ENCODE measurements around the gene APOH. TPM values are rescaled to one million over a fixed set of nuclear protein-coding genes. Genes with fewer than 3 reads are reported as not detected.

The APOH gene
- total RNA-seq, 1 donor from 2014 or later: not detected

- DNase-seq: no peak
Observed at GRCh38 chr17:66192378-66192687, 36.9 kb downstream of the APOH start.

DNA sequence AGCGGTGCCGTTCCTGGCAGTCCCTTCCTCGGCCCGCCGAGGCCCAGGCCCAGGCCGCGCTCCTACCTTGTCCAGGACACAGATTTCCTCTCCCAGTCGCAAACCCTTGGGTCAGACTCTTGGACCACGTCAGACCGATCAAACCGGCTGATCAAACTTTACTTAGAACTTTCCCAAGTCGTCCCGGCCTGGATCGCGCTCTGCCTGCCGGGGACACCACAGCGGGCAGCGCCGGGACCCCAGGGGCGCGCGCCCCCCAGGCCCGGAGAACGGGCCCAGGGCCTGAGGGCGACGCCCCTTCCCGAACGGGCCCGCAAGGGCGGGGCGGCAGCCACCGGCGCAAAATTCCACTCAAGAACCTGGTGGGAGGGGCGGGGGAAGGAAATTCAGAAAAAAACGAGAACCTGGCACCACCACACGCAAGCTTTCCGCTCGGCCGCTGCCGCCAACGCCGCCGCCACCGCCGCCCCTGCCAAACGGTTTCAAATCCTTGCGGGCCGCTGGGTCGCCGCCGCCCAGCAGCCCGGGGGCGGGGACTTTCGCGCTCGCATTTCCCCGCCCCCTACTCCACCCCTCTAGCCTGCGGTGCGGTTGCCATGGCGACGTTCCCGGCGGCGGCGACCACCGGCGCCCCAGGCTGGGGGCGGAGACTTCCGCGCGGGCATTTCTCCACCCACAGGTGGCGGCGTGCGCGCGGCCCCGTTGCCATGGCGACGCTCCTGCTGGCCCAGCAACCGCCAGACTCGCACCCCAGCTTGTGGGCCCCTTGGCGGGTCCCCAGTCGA, 37.4 kb downstream of the APOH start, which contains the start of gene CEP112:
CEP112 (minus strand) TSS at position 541 of the 785 bp plus-strand sequence.
- DNase-seq: peak; percentile 53

DNA sequence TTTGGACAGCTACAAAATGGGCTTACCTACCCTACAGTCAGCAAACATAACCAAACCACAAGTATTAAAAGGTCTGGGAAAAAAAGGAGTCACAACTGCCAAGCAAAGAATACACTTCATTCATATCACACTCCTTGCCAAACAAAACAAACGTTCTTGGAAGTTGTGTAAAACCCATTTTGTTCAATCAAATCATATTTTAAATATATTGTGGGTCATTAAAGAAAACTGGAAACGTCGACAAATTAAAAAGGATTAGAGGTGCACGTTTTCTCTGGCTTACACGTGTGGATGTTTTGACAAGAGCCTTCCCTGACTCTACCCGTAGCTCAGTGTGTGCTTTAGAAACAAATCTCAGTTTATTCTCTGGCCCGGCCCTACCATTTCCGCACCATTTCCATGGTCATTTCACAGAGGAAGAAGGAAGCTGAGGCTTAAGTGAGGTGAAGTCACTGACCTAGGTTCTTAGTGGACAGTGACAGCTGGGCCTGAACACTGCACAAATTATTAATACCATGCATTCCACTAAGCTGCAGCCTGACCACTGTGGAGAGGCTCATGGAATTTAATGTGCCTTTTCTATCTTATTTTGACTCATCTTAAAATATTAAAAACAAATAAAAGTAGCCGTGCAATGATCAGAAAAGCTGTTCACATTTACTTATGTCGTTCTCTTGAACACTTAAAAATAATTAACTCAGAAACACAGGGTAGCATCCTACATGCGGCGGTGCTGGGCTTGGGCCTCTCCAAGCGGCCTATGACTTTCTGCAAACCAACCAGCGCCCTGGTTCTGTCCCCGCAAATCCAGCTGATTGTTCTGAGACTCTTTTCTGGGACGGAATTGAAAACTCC, 38.2 kb downstream of the APOH start:
- DNase-seq: no peak

- no peak for DNase-seq
Observed at GRCh38 chr17:66187718-66188117, 41.5 kb downstream of the APOH start.

DNA sequence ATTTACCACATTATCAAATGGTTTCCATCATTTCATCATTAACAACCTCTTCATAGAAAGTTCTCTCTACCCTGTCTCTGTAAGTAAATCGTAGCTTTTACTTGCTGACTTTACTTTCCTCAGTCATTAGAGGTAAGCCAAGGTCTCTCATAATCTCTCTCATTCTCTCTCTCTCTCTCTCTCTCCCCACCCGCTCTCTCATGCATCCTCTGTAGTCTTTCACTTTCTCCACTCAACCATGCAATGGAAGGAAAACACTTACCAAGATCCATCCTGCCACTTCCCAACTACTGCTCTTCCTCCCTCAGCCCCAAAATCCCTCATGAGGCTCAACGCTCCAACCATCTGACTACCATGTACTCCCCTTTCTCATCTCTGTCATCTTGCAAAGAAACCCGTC, 43.4 kb downstream of the APOH start:
- DNase-seq: no peak

DNA sequence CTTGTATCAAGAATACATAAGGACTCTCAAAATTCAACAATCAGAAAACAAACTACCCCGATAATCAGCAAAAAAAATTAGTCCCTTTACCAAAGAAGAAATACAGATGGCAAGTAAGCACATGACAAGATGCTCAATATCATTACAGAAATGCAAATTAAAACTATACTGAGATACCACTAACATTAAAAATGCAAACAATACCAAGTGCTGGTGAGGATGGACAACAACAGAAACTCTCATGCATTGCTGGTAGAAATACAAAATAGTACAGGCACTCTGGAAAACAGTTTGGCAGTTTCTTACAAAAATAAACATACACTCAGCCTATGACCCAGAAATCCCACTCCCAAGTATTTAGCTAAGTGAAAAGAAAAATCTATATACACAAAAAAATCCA, 44.8 kb downstream of the APOH start:
- no peak for DNase-seq

DNA sequence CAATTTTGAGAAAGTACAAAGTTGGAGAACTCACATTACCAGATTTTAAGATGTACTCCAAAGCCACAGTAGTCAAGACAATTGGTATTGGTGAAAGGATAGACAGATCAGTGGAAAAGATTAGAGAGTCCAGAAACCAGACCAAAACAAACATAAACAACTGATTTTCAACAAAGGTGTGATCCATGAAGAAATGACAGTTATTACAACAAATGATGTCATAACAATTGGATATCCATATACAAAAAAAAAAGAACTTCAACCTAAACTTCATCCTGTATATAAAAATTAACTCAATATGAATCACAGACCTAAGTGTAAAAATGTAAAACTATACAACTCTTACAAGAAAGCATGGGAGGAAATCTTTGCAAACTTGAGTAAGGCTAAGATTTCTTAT, 45.7 kb downstream of the APOH start:
- no peak for DNase-seq

- no peak for DNase-seq
Observed at GRCh38 chr17:66178642-66179041, 50.6 kb downstream of the APOH start.

- no peak for DNase-seq
Observed at GRCh38 chr17:66177048-66177447, 52.2 kb downstream of the APOH start.

DNA sequence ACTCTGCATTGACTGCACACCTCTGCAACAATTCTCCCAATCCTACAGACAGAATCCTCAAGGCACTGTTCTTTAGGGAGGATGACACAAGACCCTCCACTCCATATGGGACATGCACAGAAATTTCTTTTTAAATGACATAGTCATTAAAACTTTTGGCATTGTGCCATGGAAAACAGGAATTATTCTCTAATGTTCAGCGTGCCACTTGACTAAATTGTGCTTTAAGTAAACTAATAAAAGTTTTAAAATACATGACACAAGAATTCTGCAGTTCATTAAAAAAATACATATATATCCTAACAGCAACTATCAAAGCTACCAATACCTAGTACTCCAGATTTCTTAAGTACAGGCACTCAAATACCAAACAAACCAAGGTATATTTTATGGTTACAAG, 53.3 kb downstream of the APOH start:
- DNase-seq: no peak

- no peak for DNase-seq
Observed at GRCh38 chr17:66172691-66173223, 56.5 kb downstream of the APOH start.

- DNase-seq: no peak
Observed at GRCh38 chr17:66172144-66172543, 57.1 kb downstream of the APOH start.

DNA sequence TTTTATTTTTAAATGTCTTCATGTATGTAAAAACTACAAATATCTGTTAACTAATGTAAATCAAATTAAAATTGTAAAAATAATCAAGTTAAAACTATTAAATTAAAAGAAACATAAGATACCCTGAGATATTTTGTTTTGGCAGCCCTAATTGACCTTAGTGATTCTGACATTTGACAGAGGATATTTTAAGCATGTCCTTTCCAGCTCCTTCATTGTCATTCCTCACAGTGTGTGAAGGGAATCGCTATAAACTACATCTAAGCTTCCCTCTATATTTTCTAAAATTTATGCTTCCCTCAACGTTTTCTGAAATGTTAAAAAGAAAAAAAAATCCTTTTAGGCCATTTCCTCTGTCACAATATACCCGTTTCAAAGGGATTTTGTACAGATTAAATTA, 57.5 kb downstream of the APOH start:
- no peak for DNase-seq

DNA sequence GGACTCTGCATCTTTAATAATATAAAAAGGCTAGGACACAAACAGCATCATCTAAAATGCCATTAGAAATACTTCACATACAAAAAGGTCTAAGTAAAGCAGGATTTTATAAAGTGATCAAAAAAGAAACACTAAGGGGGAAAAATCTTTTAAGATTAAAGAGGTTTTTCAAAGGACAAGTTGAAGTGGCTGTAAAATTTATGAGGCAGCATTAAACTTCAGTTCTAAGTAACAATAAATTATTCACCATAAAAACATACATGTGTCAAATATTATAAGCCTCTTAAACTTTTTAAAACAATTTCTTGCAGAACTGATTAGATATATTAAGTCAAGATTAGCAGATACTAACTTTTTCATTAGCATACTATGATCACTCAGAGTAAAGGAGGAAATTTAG, 58.0 kb downstream of the APOH start:
- no peak for DNase-seq

GRCh38 chr17:66169839-66170238, 59.4 kb downstream of the APOH start:
- DNase-seq: no peak

GRCh38 chr17:66167189-66167815, 61.9 kb downstream of the APOH start:
- DNase-seq: no peak

- peak; percentile 67 for DNase-seq
Observed at GRCh38 chr17:66165537-66166123, 63.6 kb downstream of the APOH start.

Small RNAs within 50 kb of the gene (small RNA-seq; reads per million reads assigned to genes)
- gene RNA5SP444 (ENCODE audit: low replicate concordance): not detected

Other genes with a start within 250 kb of the APOH start
- 17.7 TPM for gene CEP112, start 37.3 kb downstream of the APOH start, total RNA-seq
- 3.9 TPM for gene PRKCA, start 73.2 kb upstream of the APOH start, total RNA-seq

All from skin of body (tissue), 3 donors.